CD4-positive, alpha-beta memory T cell (primary cell): ENCODE measurements around the gene SRCAP. TPM values are rescaled to one million over a fixed set of nuclear protein-coding genes. Genes with fewer than 3 reads are reported as not detected.

ENCODE experiments used
- CTCF ChIA-PET: fragments of 350-600 bp; sonication (Branson Sonifier 250); formaldehyde crosslinking; loops from one replicate; lab custom pipeline; 2021; ENCODE audit warnings: inconsistent platforms; ENCODE audit not compliant: partially characterized antibody; lab: Charles Lee
- POLR2A ChIA-PET: fragments of 350-600 bp; sonication (Branson Sonifier 250); formaldehyde crosslinking; loops from one replicate; lab custom pipeline; 2021; ENCODE audit not compliant: partially characterized antibody; lab: Charles Lee
- DNase-seq, 5 donors: peaks; one replicate each; pipeline versions ENCODE4 v3.0.0 to v3.0.0-alpha.2; 2020 to 2022; ENCODE audit warnings: mixed read lengths in 1 of 5
- H3K27ac ChIP-seq: one replicate; pipeline ENCODE4 v1.7.0; 2013; ENCODE audit warnings: low read depth, low read length
- H3K27me3 ChIP-seq: 2 replicates; pipeline ENCODE4 v1.7.0; 2013; ENCODE audit warnings: mild to moderate bottlenecking, low read length, moderate library complexity; ENCODE audit not compliant: insufficient read depth
- H3K36me3 ChIP-seq: 2 replicates; pipeline ENCODE4 v1.7.0; 2013; ENCODE audit warnings: mild to moderate bottlenecking, low read length, moderate library complexity; ENCODE audit not compliant: insufficient read depth
- H3K4me1 ChIP-seq: 2 replicates; pipeline ENCODE4 v1.7.0; 2013; ENCODE audit warnings: mild to moderate bottlenecking, low read length, moderate library complexity; ENCODE audit not compliant: insufficient read depth
- H3K4me3 ChIP-seq, 2 donors: one replicate each; pipeline ENCODE4 v1.7.0; 2013; ENCODE audit warnings: low read length in 2 of 2, mild to moderate bottlenecking in 1 of 2
- H3K9me3 ChIP-seq, 2 donors: one replicate each; pipeline ENCODE4 v1.7.0; 2013; ENCODE audit warnings: low read length in 2 of 2, control low read depth in 1 of 2; ENCODE audit not compliant: control insufficient read depth in 1 of 2
- H3K27ac Mint-ChIP-seq, 7 donors: one replicate each; pipeline ENCODE4 v1.8.0; 2020 to 2021; ENCODE audit warnings: mixed read lengths in 7 of 7, mild to moderate bottlenecking in 6 of 7, inconsistent platforms in 3 of 7, moderate library complexity in 3 of 7
- H3K27me3 Mint-ChIP-seq, 2 donors: one replicate each; pipeline ENCODE4 v1.8.0; 2020 to 2021; ENCODE audit warnings: mixed read lengths in 2 of 2
- H3K36me3 Mint-ChIP-seq, 2 donors: one replicate each; pipeline ENCODE4 v1.8.0; 2020 to 2021; ENCODE audit warnings: mixed read lengths in 2 of 2, inconsistent platforms in 1 of 2, mild to moderate bottlenecking in 1 of 2
- H3K4me1 Mint-ChIP-seq, 4 donors: one replicate each; pipeline ENCODE4 v1.8.0; 2020 to 2021; ENCODE audit warnings: mixed read lengths in 4 of 4, mild to moderate bottlenecking in 1 of 4
- H3K4me3 Mint-ChIP-seq, 8 donors: one replicate each; pipeline ENCODE4 v1.8.0; 2020 to 2021; ENCODE audit warnings: mixed read lengths in 8 of 8, mild to moderate bottlenecking in 7 of 8, moderate library complexity in 6 of 8, inconsistent platforms in 3 of 8
- H3K9me3 Mint-ChIP-seq, 8 donors: one replicate each; pipeline ENCODE4 v1.8.0; 2020 to 2021; ENCODE audit warnings: mixed read lengths in 8 of 8, mild to moderate bottlenecking in 5 of 8, inconsistent platforms in 3 of 8, moderate library complexity in 1 of 8
- intact Hi-C: fragments of 100-400 bp; cut with micrococcal nuclease; formaldehyde crosslinking; loops from one replicate; pipeline ENCODE4 v1.15.1; 2023
- polyA plus RNA-seq, 2 donors: library from polyadenylated mRNA; unstranded; fragments of 300-500 nt; fragmentation: Illumina TruSeq; gene quantifications; one replicate each; pipeline ENCODE4 v1.2.3, GENCODE V29; 2021
- total RNA-seq, 2 experiments: library from RNA; stranded (reverse); gene quantifications; one replicate each; pipeline ENCODE4 v1.2.3, GENCODE V29; 2021

SRCAP gene
- total and polyA plus RNA-seq, 4 experiments from 2014 or later, result 1.2 to 115 (median 68.3) TPM

DNA sequence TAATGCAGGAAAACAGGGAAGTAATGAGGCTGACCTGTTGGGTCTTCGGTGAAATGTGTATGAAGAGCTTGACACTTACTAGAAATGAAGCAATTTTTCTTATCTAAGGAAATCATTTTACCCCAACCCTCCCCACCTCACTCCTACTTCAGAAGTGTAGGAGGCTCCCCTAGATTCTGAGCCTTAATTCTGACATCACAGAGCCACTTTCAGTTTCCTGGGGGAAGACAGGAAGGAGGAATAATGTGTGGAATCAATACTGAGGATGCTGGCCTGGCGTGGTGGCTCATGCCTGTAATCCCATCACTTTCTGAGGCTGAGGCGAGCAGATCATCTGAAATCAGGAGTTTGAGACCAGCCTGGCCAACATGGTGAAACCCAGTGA, 20.4 kb upstream of the SRCAP start:
- Mint-ChIP-seq H3K36me3 (no peaks in the 10 kb centered on the region), H3K27me3 (no peaks in the 10 kb centered on the region), H3K9me3 (peaks cover 0 to 2% (median 0%) of the 10 kb centered on the region in 8 donors), H3K4me1 (no peaks in the 10 kb centered on the region), H3K4me3 (no peak overlapping the region), H3K27ac (peak overlapping the region in 1 of 7 donors; percentile 68)
- Histone ChIP-seq H3K36me3 (no peaks in the 10 kb centered on the region), H3K27ac (no peak overlapping the region), H3K4me3 (no peak overlapping the region), H3K27me3 (no peaks in the 10 kb centered on the region), H3K9me3 (no peaks in the 10 kb centered on the region), H3K4me1 (no peaks in the 10 kb centered on the region)
- ChIA-PET POLR2A (interaction anchor here (0.9 kb wide), 1 partner anchor 17 kb away, joined by 3 read pairs; no protein-coding TSS in a partner anchor), CTCF (no interaction called here)
- no peak for DNase-seq
- intact Hi-C loops, result no loop called here

- no peak overlapping the region for H3K4me3 Mint-ChIP-seq
- H3K27me3 Mint-ChIP-seq, result no peaks in the 10 kb centered on the region
- peaks cover 0 to 2% (median 0%) of the 10 kb centered on the region in 8 donors for H3K9me3 Mint-ChIP-seq
- Histone ChIP-seq H3K36me3 (no peaks in the 10 kb centered on the region), H3K4me1 (no peaks in the 10 kb centered on the region), H3K27ac (no peak overlapping the region), H3K27me3 (no peaks in the 10 kb centered on the region), H3K4me3 (no peak overlapping the region), H3K9me3 (no peaks in the 10 kb centered on the region)
- intact Hi-C loops, result no loop called here
- POLR2A ChIA-PET, result no interaction called here
- CTCF ChIA-PET, result no interaction called here
- no peaks in the 10 kb centered on the region for H3K36me3 Mint-ChIP-seq
- H3K27ac Mint-ChIP-seq, result no peak overlapping the region
- no peak for DNase-seq
- no peaks in the 10 kb centered on the region for H3K4me1 Mint-ChIP-seq
Measured at GRCh38 chr16:30680326-30680725, 18.6 kb upstream of the SRCAP start.

- intact Hi-C loops, result no loop called here
- H3K9me3 Mint-ChIP-seq, result no peaks in the 10 kb centered on the region
- peaks cover 2 to 6% (median 4%) of the 10 kb centered on the region in 4 donors for H3K4me1 Mint-ChIP-seq
- H3K36me3 Mint-ChIP-seq, result no peaks in the 10 kb centered on the region
- no peak overlapping the region for H3K4me3 Mint-ChIP-seq
- Histone ChIP-seq H3K4me1 (peaks cover 3% of the 10 kb centered on the region), H3K27ac (no peak overlapping the region), H3K36me3 (no peaks in the 10 kb centered on the region), H3K4me3 (no peak overlapping the region), H3K9me3 (no peaks in the 10 kb centered on the region), H3K27me3 (no peaks in the 10 kb centered on the region)
- POLR2A ChIA-PET, result interaction anchor here (0.9 kb wide), 1 partner anchor 30 kb away, joined by 3 read pairs; no protein-coding TSS in a partner anchor
- no peak for DNase-seq
- CTCF ChIA-PET, result interaction anchor here (0.6 kb wide), 1 partner anchor 173 kb away, joined by 4 read pairs; no protein-coding TSS in a partner anchor
- no peaks in the 10 kb centered on the region for H3K27me3 Mint-ChIP-seq
- no peak overlapping the region for H3K27ac Mint-ChIP-seq
Measured at GRCh38 chr16:30688701-30689100, 10.3 kb upstream of the SRCAP start.

DNA sequence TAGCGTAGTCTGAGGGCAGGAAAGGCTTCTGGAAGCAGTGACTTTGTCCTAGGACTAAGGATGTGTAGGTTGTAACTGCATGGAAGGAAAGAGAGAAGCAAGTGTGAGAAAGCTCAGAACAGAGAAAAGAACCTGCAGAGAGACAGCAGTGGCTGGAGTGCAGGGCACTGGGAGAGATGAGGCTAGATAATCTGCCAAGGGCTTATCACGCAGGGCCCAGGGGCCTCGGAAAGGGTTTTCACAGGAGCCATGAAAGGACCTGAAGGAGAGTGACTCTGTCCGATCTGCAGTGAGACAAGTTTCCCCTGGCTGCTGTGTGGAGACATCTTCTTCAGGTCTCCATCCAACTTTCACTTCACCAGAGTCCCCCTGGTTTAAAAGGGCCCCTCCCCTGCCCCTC, 7.1 kb upstream of the SRCAP start:
- ChIA-PET CTCF (no interaction called here), POLR2A (interaction anchor here (1.6 to 9.2 kb wide), 2 partner anchors 32 to 42 kb away, joined by 4 to 154 read pairs; partner anchors contain the start of genes FBRS and PRR14)
- Mint-ChIP-seq H3K4me1 (peaks cover 6 to 13% (median 10%) of the 10 kb centered on the region in 4 donors), H3K27me3 (no peaks in the 10 kb centered on the region), H3K27ac (peak overlapping the region in 4 of 7 donors; percentile 14 to 74 (median 26)), H3K4me3 (no peak overlapping the region), H3K36me3 (no peaks in the 10 kb centered on the region), H3K9me3 (no peaks in the 10 kb centered on the region)
- Histone ChIP-seq H3K9me3 (no peaks in the 10 kb centered on the region), H3K27ac (no peak overlapping the region), H3K4me3 (no peak overlapping the region), H3K27me3 (no peaks in the 10 kb centered on the region), H3K4me1 (peaks cover 7% of the 10 kb centered on the region), H3K36me3 (no peaks in the 10 kb centered on the region)
- DNase-seq, result no peak
- intact Hi-C loops, result loop anchor here (5.0 kb wide), 1 partner anchor 165 kb away; the partner anchor contains the start of gene ZNF768

- H3K27me3 Mint-ChIP-seq, result no peaks in the 10 kb centered on the region
- POLR2A ChIA-PET, result interaction anchor here (1.8 to 9.2 kb wide), 2 partner anchors 33 to 41 kb away, joined by 13 to 154 read pairs; partner anchors contain the start of genes FBRS and PRR14
Measured at GRCh38 chr16:30692396-30693064, 6.4 kb upstream of the SRCAP start.

DNA sequence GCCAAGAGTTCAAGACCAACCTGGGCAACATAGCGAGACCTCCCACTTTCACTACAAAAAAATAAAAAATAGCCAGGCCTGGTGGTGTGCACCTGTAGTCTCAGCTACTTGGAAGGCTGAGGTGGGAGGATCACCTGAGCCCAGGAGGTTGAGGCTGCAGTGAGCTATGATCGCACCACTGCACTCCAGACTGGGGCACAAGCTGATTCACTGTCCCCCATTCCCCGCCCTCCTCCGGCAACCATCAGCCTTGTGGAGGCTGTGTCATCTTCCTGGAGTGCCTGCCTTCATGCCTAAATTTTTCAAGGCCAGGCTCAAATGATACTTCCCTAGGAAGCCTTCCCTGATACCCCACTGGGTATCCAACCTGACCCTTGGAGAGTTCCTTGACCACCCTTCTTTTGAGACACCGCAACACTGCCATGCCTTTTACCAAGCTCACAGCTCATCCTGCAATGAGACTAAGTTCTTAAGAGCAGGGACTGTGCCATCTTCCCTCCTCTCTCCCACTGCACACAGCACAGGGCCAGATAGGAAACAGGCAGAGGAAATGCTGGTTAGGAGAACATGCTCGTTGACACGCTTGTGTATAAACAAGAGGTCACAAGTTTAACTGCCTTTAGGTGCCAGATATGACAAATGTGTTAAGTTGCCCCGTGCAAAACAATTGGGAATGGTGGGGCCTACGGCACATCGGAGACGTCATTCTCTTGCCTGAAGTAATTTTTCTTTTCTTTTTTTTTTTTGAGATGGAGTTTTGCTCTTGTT, 3.9 kb upstream of the SRCAP start:
- Histone ChIP-seq H3K27ac (no peak overlapping the region), H3K9me3 (no peaks in the 10 kb centered on the region), H3K4me3 (no peak overlapping the region), H3K4me1 (peaks cover 28% of the 10 kb centered on the region), H3K27me3 (no peaks in the 10 kb centered on the region), H3K36me3 (no peaks in the 10 kb centered on the region)
- Mint-ChIP-seq H3K9me3 (peaks cover 0 to 3% (median 0%) of the 10 kb centered on the region in 8 donors), H3K27me3 (peaks cover 0 to 3% of the 10 kb centered on the region in 2 donors), H3K36me3 (peaks cover 0 to 17% of the 10 kb centered on the region in 2 donors), H3K4me1 (peaks cover 18 to 36% (median 28%) of the 10 kb centered on the region in 4 donors), H3K27ac (peak overlapping the region in 2 of 7 donors; percentile 17 to 65), H3K4me3 (no peak overlapping the region)
- intact Hi-C loops, result loop anchor here (1.0 to 5.0 kb wide), 3 partner anchors 37 to 168 kb away; partner anchors contain the start of genes FBRS and ZNF768
- CTCF ChIA-PET, result interaction anchor here (0.7 to 2.9 kb wide), 15 partner anchors 20 to 137 kb away, joined by 3 to 47 read pairs (median 5); partner anchors contain the start of genes FBRS, PRR14 and ZNF764
- DNase-seq, result no peak
- POLR2A ChIA-PET, result interaction anchor here (0.8 to 9.2 kb wide), 4 partner anchors 28 to 137 kb away, joined by 3 to 154 read pairs (median 4); partner anchors contain the start of genes FBRS and ZNF764

More at GRCh38 chr16:30692396-30693064, 6.4 kb upstream of the SRCAP start:
- Mint-ChIP-seq H3K36me3 (no peaks in the 10 kb centered on the region), H3K4me1 (peaks cover 8 to 19% (median 13%) of the 10 kb centered on the region in 4 donors), H3K4me3 (no peak overlapping the region), H3K27ac (peak overlapping the region in 5 of 7 donors; percentile 20 to 62 (median 29)), H3K9me3 (no peaks in the 10 kb centered on the region)
- intact Hi-C loops, result loop anchor here (5.0 kb wide), 1 partner anchor 165 kb away; the partner anchor contains the start of gene ZNF768
- H3K27me3 ChIP-seq, result no peaks in the 10 kb centered on the region
- no peaks in the 10 kb centered on the region for H3K9me3 ChIP-seq
- no peak for DNase-seq
- H3K4me1 ChIP-seq, result peaks cover 14% of the 10 kb centered on the region
- H3K27ac ChIP-seq, result no peak overlapping the region
- H3K4me3 ChIP-seq, result no peak overlapping the region
- H3K36me3 ChIP-seq, result no peaks in the 10 kb centered on the region
- CTCF ChIA-PET, result interaction anchor here (0.6 to 2.9 kb wide), 7 partner anchors 8 to 636 kb away, joined by 3 to 47 read pairs (median 5); partner anchors contain the start of genes FBRS and ZNF764
